Testis (tissue), 3 donors: ENCODE data around the gene CLCC1. TPM values are rescaled to one million over a fixed set of nuclear protein-coding genes. Genes with fewer than 3 reads are reported as not detected.
A peak's percentile ranks its signal among the peaks of the same experiment; 100 is the strongest.
"Not testable (repeated sequence)": the region's sequence is repeated elsewhere in the genome, so short reads cannot be mapped to it uniquely, and the experiment has no call there.

Experiments used
- DNase-seq: peaks from one replicate; pipeline ENCODE4 v3.0.0-alpha.2; 2019
- H3K27ac ChIP-seq, 2 donors: fragments of 200-600 bp; sonication (generic); one replicate each; pipeline ENCODE4 v1.5.1; 2019
- H3K27me3 ChIP-seq: fragments of 200-600 bp; sonication (generic); one replicate; pipeline ENCODE4 v1.5.1; 2019
- H3K36me3 ChIP-seq: fragments of 200-600 bp; sonication (generic); one replicate; pipeline ENCODE4 v1.5.1; 2017; ENCODE audit warnings: low read depth; ENCODE audit errors: missing control alignments
- H3K4me1 ChIP-seq: fragments of 200-600 bp; sonication (generic); one replicate; pipeline ENCODE4 v1.5.1; 2019
- H3K4me3 ChIP-seq, 2 donors: fragments of 200-600 bp; sonication (generic); one replicate each; pipeline ENCODE4 v1.5.1; 2017 to 2019
- H3K9me3 ChIP-seq: fragments of 200-600 bp; sonication (generic); one replicate; pipeline ENCODE4 v1.5.1; 2017
- POLR2A ChIP-seq: fragments of 450-650 bp; IDR thresholded peaks from one replicate; pipeline ENCODE4 v1.6.1; 2017; ENCODE audit warnings: antibody characterized with exemption, mild to moderate bottlenecking, moderate library complexity
- WGBS, 2 donors: methylation state at CpG; one replicate each; pipeline ENCODE4 v1.1.5; 2018; 5-methylcytosine and 5-hydroxymethylcytosine counted together
- intact Hi-C: fragments of 100-400 bp; cut with DNase I; formaldehyde crosslinking; loops from one replicate; pipeline ENCODE4 v1.15.1; 2023; ENCODE audit warnings: low total_unique reads
- polyA plus RNA-seq: library from polyadenylated mRNA; stranded (reverse); fragments of 350-450 nt; fragmentation: Illumina TruSeq; extraction: RNeasy Lipid Tissue Mini Kit (QIAGEN cat#74804); gene quantifications from one replicate; pipeline ENCODE4 v1.2.3, GENCODE V29; 2014; ENCODE audit warnings: low read depth, low replicate concordance; ENCODE audit not compliant: insufficient read depth
- total RNA-seq, 2 donors: library from RNA; depleted of rRNA; stranded (reverse); fragments of >200 nt; gene quantifications; one replicate each; pipeline ENCODE4 v1.2.3, GENCODE V29; 2016
- TF ChIP-seq, protein P1 (sequence below), 3 experiments: fragments of 450-650 bp in 2 of 3; fragments of 200-600 bp in 1 of 3; sonication (generic) in 1 of 3; IDR thresholded peaks; one replicate each; pipeline ENCODE4 v1.5.1; 2016 to 2019; ENCODE audit warnings: antibody characterized with exemption in 3 of 3, mild to moderate bottlenecking in 2 of 3, moderate library complexity in 1 of 3

CLCC1 gene
- total and polyA plus RNA-seq, 3 donors from 2014 or later: 16.4 to 34.6 (median 23.6) TPM

DNA sequence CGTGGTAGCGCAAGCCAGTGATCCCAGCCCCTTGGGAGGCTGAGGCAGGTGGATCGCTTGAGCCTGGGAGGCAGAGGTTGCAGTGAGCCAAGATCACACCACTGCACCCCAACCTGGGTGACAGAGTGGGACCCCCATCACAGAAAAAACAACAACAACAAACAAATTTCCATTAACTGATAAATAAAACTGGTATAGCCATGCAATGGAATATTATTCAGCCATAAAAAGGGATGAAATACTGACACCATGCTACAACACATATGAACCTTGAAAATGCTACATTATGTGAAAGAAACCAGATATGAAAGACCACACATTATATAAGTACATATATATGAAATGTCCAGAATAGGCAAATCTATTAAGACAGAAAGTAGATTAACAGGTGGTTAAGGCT is 12.0 kb downstream of the CLCC1 start:
- intact Hi-C loops: no loop called here
- TF ChIP-seq, protein P1, sequence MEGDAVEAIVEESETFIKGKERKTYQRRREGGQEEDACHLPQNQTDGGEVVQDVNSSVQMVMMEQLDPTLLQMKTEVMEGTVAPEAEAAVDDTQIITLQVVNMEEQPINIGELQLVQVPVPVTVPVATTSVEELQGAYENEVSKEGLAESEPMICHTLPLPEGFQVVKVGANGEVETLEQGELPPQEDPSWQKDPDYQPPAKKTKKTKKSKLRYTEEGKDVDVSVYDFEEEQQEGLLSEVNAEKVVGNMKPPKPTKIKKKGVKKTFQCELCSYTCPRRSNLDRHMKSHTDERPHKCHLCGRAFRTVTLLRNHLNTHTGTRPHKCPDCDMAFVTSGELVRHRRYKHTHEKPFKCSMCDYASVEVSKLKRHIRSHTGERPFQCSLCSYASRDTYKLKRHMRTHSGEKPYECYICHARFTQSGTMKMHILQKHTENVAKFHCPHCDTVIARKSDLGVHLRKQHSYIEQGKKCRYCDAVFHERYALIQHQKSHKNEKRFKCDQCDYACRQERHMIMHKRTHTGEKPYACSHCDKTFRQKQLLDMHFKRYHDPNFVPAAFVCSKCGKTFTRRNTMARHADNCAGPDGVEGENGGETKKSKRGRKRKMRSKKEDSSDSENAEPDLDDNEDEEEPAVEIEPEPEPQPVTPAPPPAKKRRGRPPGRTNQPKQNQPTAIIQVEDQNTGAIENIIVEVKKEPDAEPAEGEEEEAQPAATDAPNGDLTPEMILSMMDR (IDR thresholded peaks at IDR 0.05): no peak
- no peak for TF ChIP-seq POLR2A
- H3K9me3 ChIP-seq: no peaks in the 10 kb centered on the region

DNA sequence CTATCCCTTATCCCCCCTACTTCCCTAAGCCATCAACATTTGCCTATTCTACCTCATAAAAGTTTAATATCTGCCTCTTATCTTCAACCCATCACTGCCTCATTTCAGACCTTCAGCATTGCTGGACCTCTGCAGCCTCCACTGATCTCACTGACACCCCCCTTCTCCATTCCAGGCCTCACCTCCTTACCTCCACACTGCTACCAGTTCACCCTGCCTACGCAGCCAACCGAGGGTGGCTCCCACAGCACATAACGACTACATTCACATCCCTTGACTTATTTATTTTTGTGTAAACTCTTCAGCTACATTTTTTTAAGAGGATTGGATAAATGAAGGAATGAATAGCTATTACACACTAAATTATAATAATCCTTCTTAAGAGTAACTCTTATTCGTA is 14.2 kb downstream of the CLCC1 start:
- H3K27ac ChIP-seq: no peak overlapping the region
- no peaks in the 10 kb centered on the region for H3K36me3 ChIP-seq
- no peak overlapping the region for H3K4me3 ChIP-seq
- peaks cover 4% of the 10 kb centered on the region for H3K4me1 ChIP-seq
- intact Hi-C loops: no loop called here
- no peaks in the 10 kb centered on the region for H3K9me3 ChIP-seq
- 75 to 80% methylated on average over 4 of the region's 4 CpGs for WGBS, 2 donors
- no peak for DNase-seq
- TF ChIP-seq, protein P1 (IDR thresholded peaks at IDR 0.05): no peak
- TF ChIP-seq POLR2A: no peak
- no peaks in the 10 kb centered on the region for H3K27me3 ChIP-seq

More for the DNA sequence above, 12.0 kb downstream of the CLCC1 start:
- peaks cover 7% of the 10 kb centered on the region for H3K4me1 ChIP-seq
- H3K4me3 ChIP-seq: no peak overlapping the region
- H3K27ac ChIP-seq: no peak overlapping the region
- no peaks in the 10 kb centered on the region for H3K27me3 ChIP-seq
- no peaks in the 10 kb centered on the region for H3K36me3 ChIP-seq
- WGBS, 2 donors: 92 to 97% methylated on average over 3 of the region's 3 CpGs
- no peak for DNase-seq

- 20 to 26% methylated on average over 6 of the region's 6 CpGs for WGBS, 2 donors
- intact Hi-C loops: no loop called here
- DNase-seq: no peak
- no peak for TF ChIP-seq POLR2A
- TF ChIP-seq, protein P1 (IDR thresholded peaks at IDR 0.05): no peak
- H3K4me1 ChIP-seq: peaks cover 4% of the 10 kb centered on the region
- no peaks in the 10 kb centered on the region for H3K27me3 ChIP-seq
- no peaks in the 10 kb centered on the region for H3K36me3 ChIP-seq
- H3K9me3 ChIP-seq: no peaks in the 10 kb centered on the region
- peak overlapping the region; percentile 7 to 48 for H3K27ac ChIP-seq
- H3K4me3 ChIP-seq: no peak overlapping the region
Observed at GRCh38 chr1:108947871-108948525, 15.3 kb downstream of the CLCC1 start.

GRCh38 chr1:108936170-108936569 is 27.1 kb downstream of the CLCC1 start:
- Histone ChIP-seq H3K27me3 (no peaks in the 10 kb centered on the region), H3K36me3 (no peaks in the 10 kb centered on the region), H3K4me1 (no peaks in the 10 kb centered on the region), H3K4me3 (no peak overlapping the region), H3K27ac (no peak overlapping the region), H3K9me3 (no peaks in the 10 kb centered on the region)
- no peak for DNase-seq
- intact Hi-C loops: no loop called here
- 93 to 97% methylated on average over 9 of the region's 9 CpGs for WGBS, 2 donors
- no peak for TF ChIP-seq POLR2A
- TF ChIP-seq, protein P1 (IDR thresholded peaks at IDR 0.05): no peak

GRCh38 chr1:108933944-108934343 is 29.3 kb downstream of the CLCC1 start:
- Histone ChIP-seq H3K4me1 (no peaks in the 10 kb centered on the region), H3K9me3 (no peaks in the 10 kb centered on the region), H3K36me3 (no peaks in the 10 kb centered on the region), H3K27me3 (no peaks in the 10 kb centered on the region), H3K27ac (no peak overlapping the region), H3K4me3 (no peak overlapping the region)
- intact Hi-C loops: no loop called here
- TF ChIP-seq, protein P1 (IDR thresholded peaks at IDR 0.05): no peak
- no peak for TF ChIP-seq POLR2A
- DNase-seq: no peak
- WGBS, 2 donors: 88 to 96% methylated on average over 5 of the region's 5 CpGs

GRCh38 chr1:108927565-108927964 is 35.7 kb downstream of the CLCC1 start:
- H3K9me3 ChIP-seq, intact Hi-C loops, H3K4me1 ChIP-seq, H3K27me3 ChIP-seq, H3K4me3 ChIP-seq, DNase-seq, H3K27ac ChIP-seq, H3K36me3 ChIP-seq: not testable (repeated sequence)
- 92 to 94% methylated on average over 1 of the region's 1 CpG for WGBS, 2 donors
